Stomach smooth muscle (tissue), 2 donors: Measurements from ENCODE around the gene PAK6.

Source experiments
- H3K27ac ChIP-seq: one replicate; pipeline ENCODE4 v1.7.0; 2013; ENCODE audit warnings: mild to moderate bottlenecking, low read length, inconsistent platforms
- H3K27me3 ChIP-seq, 2 donors: one replicate each; pipeline ENCODE4 v1.7.0; 2013; ENCODE audit warnings: low read length in 2 of 2; ENCODE audit not compliant: insufficient read depth in 2 of 2, control insufficient read depth in 1 of 2
- H3K36me3 ChIP-seq, 2 donors: one replicate each; pipeline ENCODE4 v1.7.0; 2013; ENCODE audit warnings: low read length in 2 of 2; ENCODE audit not compliant: control insufficient read depth in 2 of 2, insufficient read depth in 2 of 2
- H3K4me1 ChIP-seq: one replicate; pipeline ENCODE4 v1.7.0; 2013; ENCODE audit warnings: low read length; ENCODE audit not compliant: control insufficient read depth, insufficient read depth
- H3K4me3 ChIP-seq, 2 donors: one replicate each; pipeline ENCODE4 v1.7.0; 2013; ENCODE audit warnings: low read length in 2 of 2
- H3K9ac ChIP-seq, 2 donors: one replicate each; pipeline ENCODE4 v1.7.0; 2013; ENCODE audit warnings: low read length in 2 of 2, mild to moderate bottlenecking in 1 of 2
- H3K9me3 ChIP-seq, 2 donors: one replicate each; pipeline ENCODE4 v1.7.0; 2013; ENCODE audit warnings: low read length in 2 of 2; ENCODE audit not compliant: control insufficient read depth in 2 of 2
- donor health status: healthy.
- donor health status: Pancreatic carcinoma.

PAK6 gene

GRCh38 chr15:40313531-40314398 is 74.9 kb downstream of the PAK6 start:
- Histone ChIP-seq H3K4me1 (peaks cover 5% of the 10 kb centered on the region), H3K9me3 (no peaks in the 10 kb centered on the region), H3K27me3 (peaks cover 0 to 2% of the 10 kb centered on the region in 2 donors), H3K4me3 (no peak overlapping the region), H3K36me3 (no peaks in the 10 kb centered on the region), H3K9ac (peak overlapping the region in 1 of 2 donors; percentile 29), H3K27ac (no peak overlapping the region)

GRCh38 chr15:40314723-40315276 is 75.9 kb downstream of the PAK6 start:
- Histone ChIP-seq H3K27me3 (peaks cover 0 to 2% of the 10 kb centered on the region in 2 donors), H3K4me1 (peaks cover 3% of the 10 kb centered on the region), H3K9me3 (no peaks in the 10 kb centered on the region), H3K9ac (no peak overlapping the region), H3K27ac (no peak overlapping the region), H3K4me3 (no peak overlapping the region), H3K36me3 (no peaks in the 10 kb centered on the region)

- H3K4me1 ChIP-seq: peaks cover 6% of the 10 kb centered on the region
- H3K27ac ChIP-seq: no peak overlapping the region
- no peaks in the 10 kb centered on the region for H3K36me3 ChIP-seq
- no peak overlapping the region for H3K4me3 ChIP-seq
- H3K9ac ChIP-seq: no peak overlapping the region
- no peaks in the 10 kb centered on the region for H3K9me3 ChIP-seq
- peaks cover 0 to 2% of the 10 kb centered on the region in 2 donors for H3K27me3 ChIP-seq
Measured at GRCh38 chr15:40316931-40317330, 78.1 kb downstream of the PAK6 start.

DNA sequence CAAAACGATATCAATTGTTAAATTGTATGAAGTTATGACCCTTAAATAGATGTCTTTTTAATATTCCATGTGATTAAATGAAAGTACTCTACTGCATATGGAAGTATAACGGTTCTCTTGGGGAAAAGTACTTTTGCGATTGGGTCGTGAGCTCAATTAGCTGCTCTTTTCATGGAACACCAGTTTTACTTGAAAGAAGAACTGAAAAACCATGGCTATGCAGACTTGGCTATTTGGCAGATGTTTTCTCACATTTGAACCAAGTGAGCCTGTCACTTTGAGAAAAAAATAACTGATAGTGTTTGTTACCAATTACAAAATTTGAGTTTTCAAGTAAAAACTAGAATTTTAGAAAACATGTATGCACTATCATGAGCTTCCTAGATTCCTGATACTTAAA is 78.7 kb downstream of the PAK6 start:
- peaks cover 12% of the 10 kb centered on the region for H3K4me1 ChIP-seq
- H3K9me3 ChIP-seq: no peaks in the 10 kb centered on the region
- H3K4me3 ChIP-seq: no peak overlapping the region
- no peaks in the 10 kb centered on the region for H3K36me3 ChIP-seq
- no peak overlapping the region for H3K27ac ChIP-seq
- no peak overlapping the region for H3K9ac ChIP-seq
- H3K27me3 ChIP-seq: peaks cover 0 to 2% of the 10 kb centered on the region in 2 donors

- Histone ChIP-seq H3K27me3 (peaks cover 0 to 2% of the 10 kb centered on the region in 2 donors), H3K4me3 (no peak overlapping the region), H3K4me1 (peaks cover 21% of the 10 kb centered on the region), H3K27ac (peak overlapping the region; percentile 4), H3K36me3 (peaks cover 0 to 2% of the 10 kb centered on the region in 2 donors), H3K9ac (peak overlapping the region in 1 of 2 donors; percentile 13), H3K9me3 (no peaks in the 10 kb centered on the region)
Measured at GRCh38 chr15:40320409-40320808, 81.5 kb downstream of the PAK6 start.

- peak overlapping the region; percentile 4 for H3K27ac ChIP-seq
- peaks cover 26% of the 10 kb centered on the region for H3K4me1 ChIP-seq
Measured at GRCh38 chr15:40320931-40321371, 82.1 kb downstream of the PAK6 start.

GRCh38 chr15:40322531-40323238 is 83.8 kb downstream of the PAK6 start:
- H3K9me3 ChIP-seq: no peaks in the 10 kb centered on the region
- H3K4me1 ChIP-seq: peaks cover 41% of the 10 kb centered on the region
- peak overlapping the region; percentile 70 to 89 for H3K9ac ChIP-seq
- peak overlapping the region; percentile 54 to 86 for H3K4me3 ChIP-seq
- H3K36me3 ChIP-seq: peaks cover 4 to 5% of the 10 kb centered on the region in 2 donors
- no peaks in the 10 kb centered on the region for H3K27me3 ChIP-seq
- peak overlapping the region; percentile 99 for H3K27ac ChIP-seq

More at GRCh38 chr15:40320931-40321371, 82.1 kb downstream of the PAK6 start:
- H3K4me3 ChIP-seq: no peak overlapping the region
- H3K9me3 ChIP-seq: no peaks in the 10 kb centered on the region
- no peak overlapping the region for H3K9ac ChIP-seq
- H3K27me3 ChIP-seq: peaks cover 0 to 2% of the 10 kb centered on the region in 2 donors
- peaks cover 0 to 2% of the 10 kb centered on the region in 2 donors for H3K36me3 ChIP-seq

DNA sequence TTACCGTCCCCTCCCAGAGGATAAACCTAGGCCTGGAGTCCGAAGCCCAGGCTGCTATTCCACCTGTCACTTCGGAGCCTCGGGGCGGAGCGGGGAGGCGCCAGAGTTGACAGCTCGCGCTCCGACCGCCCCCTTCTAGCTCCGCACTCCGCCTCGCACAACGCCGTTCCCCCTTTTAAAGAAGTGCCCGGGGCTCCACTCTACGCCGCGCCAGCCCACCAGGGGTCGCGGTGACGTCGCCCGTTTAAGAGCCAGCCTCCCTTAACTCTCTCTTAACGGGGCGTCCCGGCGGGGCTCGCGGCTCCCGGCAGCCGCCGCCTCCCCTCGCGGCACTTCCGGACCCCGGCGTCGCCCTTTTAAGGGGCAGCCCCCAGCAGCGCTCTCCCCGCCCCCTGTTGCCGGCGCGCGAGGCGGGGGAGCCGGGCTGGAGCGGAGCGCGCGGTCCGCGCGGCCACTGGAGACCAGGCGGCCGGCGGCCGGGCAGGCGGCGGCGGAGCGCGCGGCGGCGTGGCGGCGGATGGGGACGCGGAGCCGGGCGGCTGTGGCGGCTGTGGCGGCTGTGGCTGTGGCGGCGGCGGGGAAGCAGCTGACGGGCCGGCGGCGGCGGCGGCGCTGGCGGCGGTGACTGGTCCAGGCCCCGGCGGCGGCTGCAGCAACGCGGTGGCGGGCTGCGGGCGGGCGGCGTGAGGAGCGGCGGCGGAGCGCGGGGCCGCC is 84.5 kb downstream of the PAK6 start, which contains the start of gene INAFM2:
Gene INAFM2 (plus strand): TSS at position 454 of the 714 bp plus-strand sequence. CDS start 364 bp downstream, outside the sequence.
- Histone ChIP-seq H3K27ac (peak within 1 kb of the TSS; percentile 99), H3K4me1 (peaks cover 45% of the 10 kb centered on the region), H3K4me3 (peak within 1 kb of the TSS; percentile 84 to 86), H3K27me3 (no peaks in the 10 kb centered on the region), H3K36me3 (peaks cover 4 to 5% of the 10 kb centered on the region in 2 donors), H3K9me3 (no peaks in the 10 kb centered on the region), H3K9ac (peak within 1 kb of the TSS; percentile 76 to 96)

DNA sequence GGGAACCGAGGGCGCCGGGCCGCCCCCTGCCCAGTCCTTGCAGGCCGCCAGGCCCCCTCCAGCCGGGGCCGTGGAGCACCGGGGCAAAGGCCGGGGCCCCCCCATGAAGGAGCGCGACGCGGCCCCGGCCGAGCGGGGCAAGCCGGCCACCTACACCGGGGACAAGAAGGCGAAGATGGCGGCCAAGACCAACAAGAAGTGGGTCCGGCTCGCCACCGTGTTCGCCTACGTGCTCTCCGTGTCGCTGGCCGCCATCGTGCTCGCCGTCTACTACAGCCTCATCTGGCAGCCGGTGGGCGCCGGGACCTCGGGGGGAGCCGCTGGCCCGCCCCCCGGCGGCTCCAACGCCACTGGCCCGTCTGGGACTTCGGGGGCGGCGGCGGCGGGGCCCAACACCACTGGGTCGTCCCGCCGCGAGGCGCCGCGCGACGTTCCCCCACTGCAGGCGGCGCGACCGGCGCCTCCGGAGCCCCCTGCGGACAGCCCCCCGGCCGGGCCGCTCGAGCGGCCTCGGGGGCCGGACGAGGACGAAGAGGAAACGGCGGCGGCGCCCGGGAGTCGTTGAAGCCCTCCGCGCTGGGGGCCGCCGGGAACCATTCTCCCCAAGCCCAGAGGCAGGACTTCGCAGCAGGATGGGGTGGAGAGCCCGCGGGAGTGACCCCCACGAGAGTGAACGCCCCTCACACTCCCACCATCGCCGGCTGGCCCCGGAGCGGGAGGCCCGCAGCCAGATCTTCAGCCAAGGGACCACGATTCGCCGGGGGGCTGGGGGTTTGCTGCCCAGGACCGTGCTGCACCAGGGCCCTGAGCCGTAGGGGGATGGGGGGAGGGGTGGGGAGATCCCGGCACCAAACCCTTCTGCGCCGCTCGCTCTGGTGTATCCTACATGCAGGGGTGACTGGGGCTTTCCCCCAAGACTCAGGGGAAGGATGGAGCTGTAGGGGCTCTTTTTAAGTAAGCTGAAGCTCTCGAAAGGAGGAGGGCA is 85.4 kb downstream of the PAK6 start:
- H3K27ac ChIP-seq: peak overlapping the region; percentile 99
- H3K9ac ChIP-seq: peak overlapping the region; percentile 76 to 96
- H3K4me3 ChIP-seq: peak overlapping the region; percentile 84 to 86
- peaks cover 4 to 5% of the 10 kb centered on the region in 2 donors for H3K36me3 ChIP-seq
- no peaks in the 10 kb centered on the region for H3K9me3 ChIP-seq
- no peaks in the 10 kb centered on the region for H3K27me3 ChIP-seq
- peaks cover 53% of the 10 kb centered on the region for H3K4me1 ChIP-seq
